ENCODE measurements around the gene ANGPTL8. TPM values are rescaled to one million over a fixed set of nuclear protein-coding genes. Genes with fewer than 3 reads are reported as not detected.

Gene ANGPTL8
- polyA plus RNA-seq, 1 experiment: not detected

GRCh38 chr19:11208561-11209471, 30.6 kb upstream of the ANGPTL8 start:
- no peak for TF ChIP-seq CTCF (IDR thresholded peaks at IDR 0.05; ENCODE audit: low read depth, low read length)
- Histone ChIP-seq H3K27ac (ENCODE audit: low read depth, low read length) (no peak overlapping the region), H3K4me3 (ENCODE audit: low read depth, low read length) (no peak overlapping the region), H3K9me3 (ENCODE audit: control insufficient read depth, insufficient read depth, low read length) (no peaks in the 10 kb centered on the region), H3K27me3 (ENCODE audit: control insufficient read depth, insufficient read depth, low read length) (no peaks in the 10 kb centered on the region)
- ChIA-PET CTCF (no interaction called here), POLR2A (interaction anchor here (0.7 kb wide), 1 partner anchor 66 kb away, joined by 5 read pairs; no protein-coding TSS in a partner anchor)
- no peak for DNase-seq (ENCODE audit: low read depth, low spot score)

- no peaks in the 10 kb centered on the region for H3K9me3 ChIP-seq (ENCODE audit: control insufficient read depth, insufficient read depth, low read length)
- DNase-seq (ENCODE audit: low read depth, low spot score): no peak
Measured at GRCh38 chr19:11209839-11210655, 29.4 kb upstream of the ANGPTL8 start.

GRCh38 chr19:11210656-11210928, 28.8 kb upstream of the ANGPTL8 start:
- CTCF ChIA-PET: no interaction called here
- Histone ChIP-seq H3K27ac (ENCODE audit: low read depth, low read length) (no peak overlapping the region), H3K9me3 (ENCODE audit: control insufficient read depth, insufficient read depth, low read length) (no peaks in the 10 kb centered on the region), H3K4me3 (ENCODE audit: low read depth, low read length) (no peak overlapping the region), H3K27me3 (ENCODE audit: control insufficient read depth, insufficient read depth, low read length) (no peaks in the 10 kb centered on the region)
- TF ChIP-seq CTCF (IDR thresholded peaks at IDR 0.05; ENCODE audit: low read depth, low read length): no peak
- POLR2A ChIA-PET: no interaction called here
- DNase-seq (ENCODE audit: low read depth, low spot score): no peak

More at GRCh38 chr19:11209839-11210655, 29.4 kb upstream of the ANGPTL8 start:
- ChIA-PET CTCF (no interaction called here), POLR2A (no interaction called here)
- no peak for TF ChIP-seq CTCF (IDR thresholded peaks at IDR 0.05; ENCODE audit: low read depth, low read length)
- H3K27me3 ChIP-seq (ENCODE audit: control insufficient read depth, insufficient read depth, low read length): no peaks in the 10 kb centered on the region
- no peak overlapping the region for H3K27ac ChIP-seq (ENCODE audit: low read depth, low read length)
- H3K4me3 ChIP-seq (ENCODE audit: low read depth, low read length): no peak overlapping the region

GRCh38 chr19:11214387-11214786, 25.0 kb upstream of the ANGPTL8 start:
- no peak for DNase-seq (ENCODE audit: low read depth, low spot score)
- Histone ChIP-seq H3K4me3 (ENCODE audit: low read depth, low read length) (no peak overlapping the region), H3K27ac (ENCODE audit: low read depth, low read length) (no peak overlapping the region), H3K27me3 (ENCODE audit: control insufficient read depth, insufficient read depth, low read length) (no peaks in the 10 kb centered on the region), H3K9me3 (ENCODE audit: control insufficient read depth, insufficient read depth, low read length) (peaks cover 7% of the 10 kb centered on the region)
- ChIA-PET POLR2A (no interaction called here), CTCF (interaction anchor here (0.7 kb wide), 1 partner anchor 47 kb away, joined by 6 read pairs; no protein-coding TSS in a partner anchor)
- no peak for TF ChIP-seq CTCF (IDR thresholded peaks at IDR 0.05; ENCODE audit: low read depth, low read length)

- DNase-seq (ENCODE audit: low read depth, low spot score): no peak
- H3K27me3 ChIP-seq (ENCODE audit: control insufficient read depth, insufficient read depth, low read length): no peaks in the 10 kb centered on the region
- ChIA-PET POLR2A (no interaction called here), CTCF (no interaction called here)
- H3K27ac ChIP-seq (ENCODE audit: low read depth, low read length): no peak overlapping the region
- no peak overlapping the region for H3K4me3 ChIP-seq (ENCODE audit: low read depth, low read length)
- peaks cover 24% of the 10 kb centered on the region for H3K9me3 ChIP-seq (ENCODE audit: control insufficient read depth, insufficient read depth, low read length)
- TF ChIP-seq CTCF (IDR thresholded peaks at IDR 0.05; ENCODE audit: low read depth, low read length): no peak
Measured at GRCh38 chr19:11221082-11221598, 18.3 kb upstream of the ANGPTL8 start.
